ENCODE results near the gene RPL32.
A peak's percentile ranks its signal among the peaks of the same experiment; 100 is the strongest.

Gene RPL32

DNA sequence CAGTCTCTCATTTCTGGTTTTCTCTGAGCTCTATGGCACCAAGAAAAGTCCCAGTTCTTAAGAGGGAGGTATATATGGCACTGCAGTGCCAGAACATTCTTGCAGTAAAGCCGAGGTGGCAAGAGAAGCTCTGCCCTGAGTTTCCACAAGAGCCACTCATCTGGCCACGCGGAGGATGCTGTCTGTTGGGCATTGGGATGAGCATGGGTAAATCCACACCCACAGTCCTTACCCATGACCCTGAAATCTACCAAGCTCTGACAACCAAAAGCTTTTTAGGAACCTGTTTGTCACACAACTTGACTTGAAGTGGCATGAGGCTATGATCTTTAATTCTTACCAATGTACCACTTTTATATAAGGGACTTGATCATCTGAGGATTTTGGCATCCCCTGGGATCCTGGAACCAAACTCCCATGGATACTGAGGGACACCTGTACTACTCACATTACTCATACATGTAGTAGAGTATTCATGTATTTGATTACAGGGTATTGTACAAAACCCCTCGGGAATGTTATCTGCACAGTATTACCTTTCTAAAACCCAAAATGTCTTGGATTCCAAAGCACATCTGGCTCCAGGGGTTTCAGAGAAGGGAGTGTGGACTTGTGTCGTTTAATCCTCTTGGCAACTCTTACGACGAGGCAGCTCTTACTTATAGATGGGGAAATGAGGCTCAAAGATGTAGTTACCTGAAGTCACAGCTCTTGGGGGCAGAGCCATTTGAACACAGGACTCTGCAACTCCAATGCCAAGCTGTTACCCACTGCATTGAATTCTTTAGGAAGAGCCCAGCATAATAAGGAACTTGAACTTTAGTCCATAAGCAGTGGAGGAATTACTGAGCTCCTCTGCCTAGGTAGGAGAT lies 8.8 kb downstream of the RPL32 start:
- DNase-seq, result no peak

DNA sequence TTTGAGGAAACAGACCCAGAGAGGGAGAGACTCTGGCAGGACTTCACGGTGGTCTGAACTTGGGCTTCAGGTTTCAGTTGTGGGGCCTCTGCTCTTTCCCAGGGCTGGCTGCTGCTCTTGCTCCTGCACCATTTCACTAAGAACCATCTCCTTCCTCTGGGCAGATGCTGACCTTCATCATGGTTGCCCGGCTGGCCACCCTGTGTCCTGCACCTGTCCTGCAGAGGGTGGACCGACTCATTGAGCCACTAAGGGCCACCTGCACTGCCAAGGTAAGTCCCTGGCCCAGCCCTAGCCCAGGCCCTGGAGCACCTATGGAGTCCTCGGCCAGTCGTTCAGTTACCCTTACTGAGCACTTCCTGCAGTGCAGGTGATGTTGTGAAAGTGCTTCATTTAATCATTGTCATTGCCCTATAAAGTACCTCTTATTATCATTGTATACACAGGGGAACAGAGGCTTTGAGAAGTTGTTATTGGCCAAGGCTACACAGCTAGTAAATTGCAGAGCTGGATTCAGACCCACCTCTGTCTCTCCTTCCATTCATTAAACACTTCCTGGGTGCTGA lies 10.0 kb downstream of the RPL32 start:
- DNase-seq, result no peak

- no peak for DNase-seq
Observed at GRCh38 chr3:12830785-12831156, 10.6 kb downstream of the RPL32 start.

DNA sequence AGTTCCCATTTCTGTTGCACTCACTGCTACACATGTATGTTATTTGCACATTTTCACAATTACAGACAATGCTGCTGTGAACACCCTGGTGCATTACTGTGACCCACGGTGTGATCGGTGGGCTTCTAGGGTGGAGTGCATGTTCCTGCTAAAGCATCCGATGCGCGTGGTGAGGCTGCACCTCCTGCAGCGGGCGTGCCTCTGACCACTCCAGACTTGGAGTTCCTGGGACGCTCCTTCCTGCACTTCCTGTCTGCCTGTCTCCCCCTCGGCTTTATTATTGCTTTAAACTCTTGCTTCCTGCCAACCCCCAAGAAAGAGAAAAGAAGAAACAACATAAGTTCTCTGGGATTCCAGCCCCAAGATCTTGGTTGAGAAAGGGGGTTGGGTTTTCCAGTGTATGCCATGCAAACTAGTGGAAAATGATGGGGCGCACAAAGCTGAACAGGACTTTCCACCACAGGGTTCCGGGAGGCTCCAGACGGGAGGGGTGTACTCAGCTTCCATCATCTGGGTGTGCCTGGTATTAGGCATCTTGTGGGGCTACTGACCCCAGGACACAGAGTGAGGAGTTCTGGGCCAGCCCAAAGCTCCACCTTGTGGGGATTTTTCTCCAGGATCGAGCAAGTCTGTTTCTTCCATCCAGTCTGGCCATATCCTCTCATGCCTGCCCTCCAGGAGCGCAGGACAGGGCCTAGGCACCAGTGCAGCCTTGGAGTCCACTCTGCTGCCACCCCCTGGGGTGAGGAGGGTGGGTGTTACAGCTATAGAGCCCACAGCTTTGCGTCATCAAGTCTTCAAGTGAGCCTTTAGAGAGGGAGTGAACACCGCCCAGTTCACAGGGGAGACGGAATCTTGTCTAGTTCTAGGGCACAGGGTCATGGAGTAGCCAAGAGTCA lies 11.2 kb downstream of the RPL32 start:
- no peak for DNase-seq

- DNase-seq, result no peak
Observed at GRCh38 chr3:12829404-12829803, 12.0 kb downstream of the RPL32 start.

DNA sequence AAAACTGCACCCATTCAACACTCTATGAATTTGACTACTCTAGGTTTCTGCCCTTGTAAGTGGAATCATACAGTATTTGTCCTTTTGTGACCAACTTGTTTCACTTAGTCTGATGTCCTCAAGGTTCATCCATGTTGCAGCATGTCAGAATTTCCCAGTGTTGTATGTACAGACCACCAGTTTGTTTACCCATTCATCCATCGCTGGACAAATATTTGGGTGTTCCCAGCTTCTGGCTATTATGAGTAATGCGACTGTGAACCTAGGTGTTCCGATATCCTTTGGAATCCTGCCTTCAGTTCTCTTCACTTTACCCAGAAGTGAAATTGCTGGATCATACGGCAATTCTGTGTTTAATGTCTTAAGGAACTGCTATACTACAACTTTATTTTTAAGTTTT lies 12.6 kb downstream of the RPL32 start:
- no peak for DNase-seq

GRCh38 chr3:12825156-12825555 lies 16.2 kb downstream of the RPL32 start:
- DNase-seq, result no peak

- no peak for DNase-seq
Observed at GRCh38 chr3:12824299-12824698, 17.1 kb downstream of the RPL32 start.

GRCh38 chr3:12822725-12823373 lies 18.5 kb downstream of the RPL32 start:
- no peak for DNase-seq

- no peak for DNase-seq
Observed at GRCh38 chr3:12818773-12819172, 22.6 kb downstream of the RPL32 start.

DNA sequence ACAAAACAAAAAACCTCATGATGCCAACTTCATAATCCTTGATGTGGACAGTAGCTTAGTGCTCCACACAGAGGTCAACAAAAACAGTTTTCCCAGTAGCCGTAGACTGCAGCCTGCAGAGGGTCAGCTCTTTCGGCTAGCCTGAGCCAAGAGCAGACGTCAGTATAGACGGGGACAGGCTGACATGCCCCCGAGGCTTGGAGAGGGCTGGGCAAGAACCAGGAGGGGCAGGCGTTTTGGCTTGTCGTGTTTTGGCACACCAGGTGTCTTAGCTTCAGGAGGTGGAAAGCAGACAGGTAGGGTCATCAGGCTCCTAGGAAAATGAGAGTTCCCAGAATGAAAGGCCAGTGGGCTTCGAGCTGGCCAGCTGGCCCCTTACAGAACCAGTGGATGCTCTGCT lies 23.1 kb downstream of the RPL32 start:
- no peak for DNase-seq

- DNase-seq, result no peak
Observed at GRCh38 chr3:12817343-12817710, 24.0 kb downstream of the RPL32 start.

DNA sequence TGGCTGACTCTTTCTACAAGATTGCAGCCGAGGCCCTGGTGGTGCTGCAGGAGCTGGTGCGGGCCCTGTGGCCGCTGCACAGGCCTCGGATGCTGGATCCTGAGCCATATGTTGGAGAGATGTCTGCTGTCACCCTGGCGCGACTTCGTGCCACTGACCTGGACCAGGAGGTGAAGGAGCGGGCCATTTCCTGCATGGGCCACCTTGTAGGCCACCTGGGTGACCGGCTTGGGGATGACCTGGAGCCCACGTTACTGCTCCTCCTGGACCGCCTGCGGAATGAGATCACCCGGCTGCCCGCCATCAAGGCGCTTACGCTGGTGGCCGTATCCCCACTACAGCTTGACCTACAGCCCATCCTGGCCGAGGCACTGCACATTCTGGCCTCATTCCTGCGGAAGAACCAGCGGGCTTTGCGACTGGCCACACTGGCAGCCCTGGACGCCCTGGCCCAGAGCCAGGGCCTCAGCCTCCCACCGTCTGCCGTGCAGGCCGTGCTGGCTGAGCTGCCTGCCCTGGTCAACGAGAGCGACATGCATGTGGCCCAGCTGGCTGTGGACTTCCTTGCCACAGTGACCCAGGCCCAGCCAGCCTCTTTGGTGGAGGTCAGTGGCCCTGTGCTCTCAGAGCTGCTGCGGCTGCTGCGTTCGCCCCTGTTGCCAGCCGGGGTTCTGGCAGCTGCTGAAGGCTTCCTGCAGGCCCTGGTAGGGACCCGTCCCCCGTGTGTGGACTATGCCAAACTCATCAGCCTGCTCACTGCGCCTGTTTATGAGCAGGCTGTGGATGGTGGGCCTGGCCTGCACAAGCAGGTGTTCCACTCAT lies 24.6 kb downstream of the RPL32 start:
- DNase-seq, result no peak

DNA sequence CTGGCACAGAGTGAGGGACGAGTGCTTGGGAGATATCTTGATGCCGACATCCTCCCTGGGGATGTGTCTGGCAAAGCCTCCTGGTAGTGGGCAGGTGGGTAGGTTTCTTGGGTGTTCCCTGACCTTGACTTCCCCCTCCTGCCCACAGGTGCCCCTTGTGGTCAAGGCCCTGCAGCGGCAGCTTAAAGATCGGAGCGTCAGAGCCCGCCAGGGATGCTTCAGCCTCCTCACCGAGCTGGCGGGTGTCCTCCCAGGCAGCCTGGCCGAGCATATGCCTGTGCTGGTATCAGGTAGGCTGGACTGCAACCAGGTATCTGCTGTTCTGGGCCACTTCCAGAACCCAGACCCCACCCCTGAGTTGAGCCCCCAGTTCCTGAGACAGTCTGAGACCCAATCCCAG lies 25.6 kb downstream of the RPL32 start:
- no peak for DNase-seq

GRCh38 chr3:12815078-12815477 lies 26.3 kb downstream of the RPL32 start:
- DNase-seq, result no peak

DNA sequence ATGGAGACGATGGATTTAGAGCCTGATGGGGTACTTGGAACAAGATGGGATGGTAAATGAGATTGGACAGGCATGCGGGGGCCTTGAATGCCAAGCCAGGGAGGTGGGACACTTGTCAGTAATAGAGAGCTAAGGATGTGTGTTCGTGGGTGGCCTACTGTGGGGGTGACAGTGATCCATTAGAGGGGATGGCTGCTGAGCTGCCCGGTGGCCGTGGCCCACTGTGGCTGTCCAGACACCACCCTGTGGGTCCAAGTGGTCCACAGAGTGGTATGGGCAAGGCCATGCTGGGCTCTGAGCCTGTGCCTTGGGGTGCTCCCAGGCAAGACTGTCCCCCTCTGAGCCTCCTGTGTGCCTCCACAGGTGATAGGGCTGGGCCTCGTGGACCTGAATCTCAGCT lies 27.4 kb downstream of the RPL32 start:
- no peak for DNase-seq

DNA sequence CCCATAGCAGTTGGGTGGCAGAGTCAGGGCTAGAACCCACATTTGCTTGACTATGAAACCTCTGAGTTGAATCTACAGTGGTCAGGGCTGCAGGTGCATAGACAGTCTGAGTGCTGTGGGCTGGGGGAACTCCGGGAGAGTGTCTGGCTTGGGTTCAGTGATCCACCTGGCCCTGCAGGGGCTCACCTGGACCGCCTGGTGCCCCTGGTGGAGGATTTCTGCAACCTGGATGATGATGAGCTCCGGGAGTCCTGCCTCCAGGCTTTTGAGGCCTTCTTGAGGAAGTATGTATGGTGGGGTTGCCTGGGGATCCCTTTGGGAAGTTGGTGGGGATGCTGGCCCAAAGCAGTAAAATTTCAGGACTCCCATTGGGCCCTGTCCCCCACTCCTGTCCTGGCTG lies 28.6 kb downstream of the RPL32 start:
- no peak for DNase-seq

GRCh38 chr3:12810961-12811360 lies 30.4 kb downstream of the RPL32 start:
- no peak for DNase-seq

DNA sequence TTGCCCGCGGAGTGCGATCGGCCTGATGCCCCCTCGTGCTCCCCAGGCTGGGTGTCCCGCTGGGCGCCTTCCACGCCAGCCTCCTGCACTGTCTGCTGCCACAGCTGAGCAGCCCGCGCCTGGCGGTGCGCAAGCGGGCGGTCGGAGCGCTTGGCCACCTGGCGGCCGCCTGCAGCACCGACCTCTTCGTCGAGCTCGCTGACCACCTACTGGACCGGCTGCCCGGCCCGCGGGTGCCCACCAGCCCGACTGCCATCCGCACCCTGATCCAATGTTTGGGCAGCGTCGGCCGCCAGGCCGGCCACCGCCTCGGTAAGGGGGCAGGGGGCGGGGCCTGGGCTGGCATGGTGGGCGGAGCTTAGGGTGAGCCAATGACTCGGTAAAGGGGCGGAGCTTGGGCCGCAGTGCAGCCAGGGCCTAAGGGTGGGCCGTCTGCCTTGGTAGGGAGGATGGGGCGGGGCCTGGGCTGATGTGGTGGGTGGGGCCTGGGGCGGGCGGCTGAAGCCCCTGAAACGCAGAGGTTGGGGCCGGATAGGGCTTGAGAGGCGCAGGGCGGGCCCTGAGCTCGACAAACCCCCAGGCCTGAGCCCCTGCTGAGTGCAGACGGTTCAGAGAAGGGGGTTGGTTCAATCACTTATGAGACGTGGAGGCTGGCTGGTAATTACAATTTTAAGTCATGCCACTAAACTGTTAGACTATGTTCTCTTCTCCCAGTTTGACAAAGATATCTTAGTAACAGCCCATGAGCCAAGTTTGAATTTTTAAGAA lies 31.2 kb downstream of the RPL32 start:
- peak; percentile 49 for DNase-seq

GRCh38 chr3:12809435-12809834 lies 31.9 kb downstream of the RPL32 start:
- DNase-seq, result no peak

- no peak for DNase-seq
Observed at GRCh38 chr3:12809001-12809400, 32.4 kb downstream of the RPL32 start.

GRCh38 chr3:12808587-12808986 lies 32.8 kb downstream of the RPL32 start:
- no peak for DNase-seq

All from NCI-H524 treated with DMSO at 0.1 percent for 48 hours (cell line).